ENCODE measurements around the gene VGLL4. TPM values are rescaled to one million over a fixed set of nuclear protein-coding genes. Genes with fewer than 3 reads are reported as not detected.

Gene VGLL4
- total RNA-seq, 1 donor from 2014 or later: 82.6 TPM

DNA sequence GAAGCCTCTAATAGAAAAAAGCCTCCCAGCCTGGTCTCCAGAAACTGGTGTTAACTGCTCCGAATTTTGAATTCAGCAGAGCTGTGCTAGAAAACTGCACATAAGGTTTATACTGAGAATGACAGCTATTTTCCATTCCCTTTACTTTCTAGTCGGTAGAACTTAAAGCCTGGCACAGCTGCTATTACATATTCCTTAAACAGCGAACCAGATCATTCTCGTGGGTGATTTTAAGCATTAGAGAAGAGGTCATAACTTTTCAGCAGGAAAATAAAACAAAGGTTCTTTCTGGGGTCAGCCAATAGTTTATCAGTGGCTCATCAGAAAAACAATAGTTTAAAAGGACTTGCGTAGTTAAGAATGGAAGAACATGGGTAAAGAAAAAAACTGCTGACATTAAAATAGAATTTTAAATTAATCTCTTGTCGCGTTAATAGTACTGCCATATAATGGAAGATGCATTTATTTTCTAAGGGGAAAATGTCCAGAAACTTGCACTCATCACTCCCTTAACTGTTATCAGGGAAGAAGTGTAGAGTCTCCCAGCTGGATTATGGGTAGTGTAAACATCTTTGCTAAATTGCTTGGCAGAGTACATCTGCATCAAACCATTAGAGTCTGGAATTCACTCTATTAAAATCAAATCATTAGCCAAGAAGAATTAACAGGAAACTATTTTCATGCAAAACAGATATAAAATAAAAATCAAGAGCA is 7.9 kb downstream of the VGLL4 start:
- peaks cover 98% of the 10 kb centered on the region for H4K20me1 ChIP-seq (ENCODE audit: low read depth)
- peaks cover 34% of the 10 kb centered on the region for H3K36me3 Mint-ChIP-seq
- H3K4me1 Mint-ChIP-seq: peaks cover 82% of the 10 kb centered on the region
- H3K9me3 Mint-ChIP-seq: peaks cover 8% of the 10 kb centered on the region
- no peaks in the 10 kb centered on the region for H3K36me3 ChIP-seq
- no peak overlapping the region for H2AFZ ChIP-seq (replicated peaks)
- H3K79me2 ChIP-seq (ENCODE audit: low read depth): peaks cover 100% of the 10 kb centered on the region
- H3K27ac Mint-ChIP-seq: no peak overlapping the region
- H3K27me3 Mint-ChIP-seq (ENCODE audit: insufficient read depth, low read depth): peaks cover 2% of the 10 kb centered on the region
- no peak for TF ChIP-seq EZH2 (IDR thresholded peaks at IDR 0.05)
- no peak for TF ChIP-seq EZH2phosphoT487 (IDR thresholded peaks at IDR 0.05)
- TF ChIP-seq, protein P1, sequence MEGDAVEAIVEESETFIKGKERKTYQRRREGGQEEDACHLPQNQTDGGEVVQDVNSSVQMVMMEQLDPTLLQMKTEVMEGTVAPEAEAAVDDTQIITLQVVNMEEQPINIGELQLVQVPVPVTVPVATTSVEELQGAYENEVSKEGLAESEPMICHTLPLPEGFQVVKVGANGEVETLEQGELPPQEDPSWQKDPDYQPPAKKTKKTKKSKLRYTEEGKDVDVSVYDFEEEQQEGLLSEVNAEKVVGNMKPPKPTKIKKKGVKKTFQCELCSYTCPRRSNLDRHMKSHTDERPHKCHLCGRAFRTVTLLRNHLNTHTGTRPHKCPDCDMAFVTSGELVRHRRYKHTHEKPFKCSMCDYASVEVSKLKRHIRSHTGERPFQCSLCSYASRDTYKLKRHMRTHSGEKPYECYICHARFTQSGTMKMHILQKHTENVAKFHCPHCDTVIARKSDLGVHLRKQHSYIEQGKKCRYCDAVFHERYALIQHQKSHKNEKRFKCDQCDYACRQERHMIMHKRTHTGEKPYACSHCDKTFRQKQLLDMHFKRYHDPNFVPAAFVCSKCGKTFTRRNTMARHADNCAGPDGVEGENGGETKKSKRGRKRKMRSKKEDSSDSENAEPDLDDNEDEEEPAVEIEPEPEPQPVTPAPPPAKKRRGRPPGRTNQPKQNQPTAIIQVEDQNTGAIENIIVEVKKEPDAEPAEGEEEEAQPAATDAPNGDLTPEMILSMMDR (IDR thresholded peaks at IDR 0.05): no peak
- peaks cover 20% of the 10 kb centered on the region for H3F3A ChIP-seq (ENCODE audit: low read depth)
- H3K4me3 Mint-ChIP-seq: no peak overlapping the region
- no peak for DNase-seq (ENCODE audit: low spot score)
- H3K27ac ChIP-seq: no peak overlapping the region
- H3K4me2 ChIP-seq: no peak overlapping the region
- H3K4me3 ChIP-seq: no peak overlapping the region
- H3K9ac ChIP-seq: no peak overlapping the region
- H3K4me1 ChIP-seq: peaks cover 50% of the 10 kb centered on the region
- no peaks in the 10 kb centered on the region for H3K9me3 ChIP-seq (ENCODE audit: low read depth)
- H3K27me3 ChIP-seq: no peaks in the 10 kb centered on the region

DNA sequence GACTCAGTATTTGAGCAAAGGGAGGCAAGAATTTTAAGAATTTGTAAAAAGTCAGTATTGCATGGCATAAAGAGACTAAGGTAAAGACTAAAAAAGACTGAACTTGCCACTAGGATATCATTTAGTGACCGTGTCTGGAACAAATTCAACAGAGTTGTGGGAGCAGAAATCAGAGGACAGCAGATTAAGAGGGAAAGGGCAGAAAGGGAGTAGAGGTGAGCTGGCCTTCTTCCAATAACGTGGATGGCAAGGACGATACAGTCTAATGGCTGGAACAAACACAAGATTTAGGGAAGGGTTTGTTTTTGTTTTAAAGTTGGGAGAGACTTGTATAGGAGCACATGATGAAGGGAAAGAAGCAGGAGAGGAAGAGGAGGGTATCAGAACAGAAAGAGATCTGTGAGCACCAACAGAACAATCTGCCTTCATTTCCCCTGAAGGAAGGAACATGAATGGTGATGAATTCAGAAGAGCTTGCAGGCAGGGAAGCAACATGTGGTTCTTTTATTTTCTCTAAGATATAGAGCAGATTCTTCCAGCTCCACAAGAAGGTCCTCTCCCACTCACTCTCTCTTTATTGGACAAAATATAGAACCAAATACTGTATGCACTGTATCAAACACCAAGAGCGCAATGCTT is 8.6 kb downstream of the VGLL4 start:
- Histone ChIP-seq H3K4me1 (peaks cover 43% of the 10 kb centered on the region), H3K36me3 (no peaks in the 10 kb centered on the region), H3K9ac (no peak overlapping the region), H3K27me3 (no peaks in the 10 kb centered on the region), H3K9me3 (ENCODE audit: low read depth) (no peaks in the 10 kb centered on the region), H3K4me3 (no peak overlapping the region), H2AFZ (replicated peaks) (no peak overlapping the region), H3K4me2 (no peak overlapping the region), H4K20me1 (ENCODE audit: low read depth) (peaks cover 95% of the 10 kb centered on the region), H3K27ac (no peak overlapping the region), H3K79me2 (ENCODE audit: low read depth) (peaks cover 100% of the 10 kb centered on the region), H3F3A (ENCODE audit: low read depth) (peaks cover 15% of the 10 kb centered on the region)
- peaks cover 2% of the 10 kb centered on the region for H3K27me3 Mint-ChIP-seq (ENCODE audit: insufficient read depth, low read depth)
- H3K36me3 Mint-ChIP-seq: peaks cover 34% of the 10 kb centered on the region
- H3K27ac Mint-ChIP-seq: no peak overlapping the region
- TF ChIP-seq, protein P1 (IDR thresholded peaks at IDR 0.05): no peak
- TF ChIP-seq EZH2phosphoT487 (IDR thresholded peaks at IDR 0.05) (no peak), EZH2 (IDR thresholded peaks at IDR 0.05) (no peak)
- H3K4me1 Mint-ChIP-seq: peaks cover 76% of the 10 kb centered on the region
- H3K9me3 Mint-ChIP-seq: peaks cover 11% of the 10 kb centered on the region
- H3K4me3 Mint-ChIP-seq: no peak overlapping the region
- no peak for DNase-seq (ENCODE audit: low spot score)

DNA sequence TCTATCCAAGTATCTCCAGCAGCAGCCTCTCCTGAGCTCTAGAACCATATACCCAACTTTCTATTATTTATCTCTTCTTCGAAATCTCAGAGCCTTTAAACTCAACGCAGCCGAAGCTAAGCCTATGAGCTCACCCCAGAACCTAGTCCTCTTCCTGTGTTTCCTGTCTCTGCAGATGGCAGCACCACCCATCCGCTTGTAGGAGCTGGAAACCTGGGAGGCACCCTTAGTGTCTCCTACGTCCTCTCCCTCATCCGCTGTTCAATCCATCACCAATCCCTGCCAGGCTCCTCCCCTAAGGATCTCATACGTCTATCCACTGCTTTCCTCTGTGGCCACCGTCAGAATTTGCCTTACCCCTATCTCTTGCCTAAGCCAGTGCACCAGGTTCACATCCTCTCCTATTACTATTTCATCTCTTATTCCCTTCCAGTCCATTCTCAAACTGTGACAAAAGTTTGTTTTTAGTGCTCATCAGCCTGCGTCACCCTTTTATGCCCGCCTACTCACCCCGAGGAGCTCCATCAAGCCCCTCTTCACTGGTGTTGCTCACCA is 9.6 kb downstream of the VGLL4 start:
- H3K27me3 Mint-ChIP-seq (ENCODE audit: insufficient read depth, low read depth): peaks cover 2% of the 10 kb centered on the region
- H3K27me3 ChIP-seq: no peaks in the 10 kb centered on the region
- H3K9ac ChIP-seq: no peak overlapping the region
- DNase-seq (ENCODE audit: low spot score): no peak
- H3K27ac ChIP-seq: no peak overlapping the region
- H3K4me3 ChIP-seq: no peak overlapping the region
- peaks cover 41% of the 10 kb centered on the region for H3K36me3 Mint-ChIP-seq
- no peaks in the 10 kb centered on the region for H3K36me3 ChIP-seq
- H3K4me2 ChIP-seq: no peak overlapping the region
- H3K4me1 ChIP-seq: peaks cover 40% of the 10 kb centered on the region
- H3K4me1 Mint-ChIP-seq: peaks cover 69% of the 10 kb centered on the region
- H3F3A ChIP-seq (ENCODE audit: low read depth): peaks cover 9% of the 10 kb centered on the region
- TF ChIP-seq EZH2phosphoT487 (IDR thresholded peaks at IDR 0.05) (no peak), EZH2 (IDR thresholded peaks at IDR 0.05) (no peak)
- TF ChIP-seq, protein P1 (IDR thresholded peaks at IDR 0.05): no peak
- H3K79me2 ChIP-seq (ENCODE audit: low read depth): peaks cover 100% of the 10 kb centered on the region
- H2AFZ ChIP-seq (replicated peaks): no peak overlapping the region
- H3K9me3 ChIP-seq (ENCODE audit: low read depth): no peaks in the 10 kb centered on the region
- no peak overlapping the region for H3K4me3 Mint-ChIP-seq
- peaks cover 91% of the 10 kb centered on the region for H4K20me1 ChIP-seq (ENCODE audit: low read depth)
- peak overlapping the region; percentile 6 for H3K27ac Mint-ChIP-seq
- H3K9me3 Mint-ChIP-seq: peaks cover 19% of the 10 kb centered on the region

Data from neural progenitor cell (in vitro differentiated cells).